EL (cell line): ENCODE data around the gene CELF1.
A peak's percentile ranks its signal among the peaks of the same experiment; 100 is the strongest.
"Not testable (repeated sequence)": the region's sequence is repeated elsewhere in the genome, so short reads cannot be mapped to it uniquely, and the experiment has no call there.

Experiments used
- DNase-seq: peaks from one replicate; pipeline ENCODE4 v3.0.0-alpha.2; 2016

The CELF1 gene

GRCh38 chr11:47572715-47573255 lies 19.9 kb upstream of the CELF1 start:
- DNase-seq: no peak

- peak; percentile 88 for DNase-seq
Observed at GRCh38 chr11:47571895-47572294, 19.0 kb upstream of the CELF1 start.

GRCh38 chr11:47571357-47571729 lies 18.4 kb upstream of the CELF1 start:
- DNase-seq: no peak

- DNase-seq: no peak
Observed at GRCh38 chr11:47570651-47571356, 17.9 kb upstream of the CELF1 start.

- no peak for DNase-seq
Observed at GRCh38 chr11:47569646-47570045, 16.7 kb upstream of the CELF1 start.

GRCh38 chr11:47566149-47566698 lies 13.3 kb upstream of the CELF1 start:
- DNase-seq: peak; percentile 30

- peak; percentile 79 for DNase-seq
Observed at GRCh38 chr11:47565340-47566148, 12.6 kb upstream of the CELF1 start, which contains the start of gene PTPMT1. Gene PTPMT1, plus strand, starts transcription at chr11:47565599. Its CDS starts 24 bp downstream, at chr11:47565623.

GRCh38 chr11:47564933-47565339 lies 12.0 kb upstream of the CELF1 start:
- no peak for DNase-seq

- DNase-seq: not testable (repeated sequence)
Observed at GRCh38 chr11:47564366-47564765, 11.4 kb upstream of the CELF1 start.

- not testable (repeated sequence) for DNase-seq
Observed at GRCh38 chr11:47562393-47562792, 9.5 kb upstream of the CELF1 start.

- DNase-seq: no peak
Observed at GRCh38 chr11:47560426-47560825, 7.5 kb upstream of the CELF1 start.

GRCh38 chr11:47558695-47559094 lies 5.8 kb upstream of the CELF1 start:
- DNase-seq: no peak

GRCh38 chr11:47557004-47557403 lies 4.1 kb upstream of the CELF1 start:
- DNase-seq: not testable (repeated sequence)

GRCh38 chr11:47553406-47553743 lies 443 bp upstream of the CELF1 start:
- no peak for DNase-seq

- DNase-seq: peak; percentile 55
Observed at GRCh38 chr11:47552056-47552565, 821 bp downstream of the CELF1 start.

GRCh38 chr11:47551086-47551485 lies 1.8 kb downstream of the CELF1 start:
- peak; percentile 39 for DNase-seq

GRCh38 chr11:47550288-47551047 lies 2.5 kb downstream of the CELF1 start:
- no peak for DNase-seq

- not testable (repeated sequence) for DNase-seq
Observed at GRCh38 chr11:47546274-47546673, 6.7 kb downstream of the CELF1 start.

- no peak for DNase-seq
Observed at GRCh38 chr11:47545298-47545697, 7.6 kb downstream of the CELF1 start.

- no peak for DNase-seq
Observed at GRCh38 chr11:47541070-47541469, 11.9 kb downstream of the CELF1 start.

- no peak for DNase-seq
Observed at GRCh38 chr11:47539681-47540039, 13.3 kb downstream of the CELF1 start.

- no peak for DNase-seq
Observed at GRCh38 chr11:47538741-47539565, 14.0 kb downstream of the CELF1 start.
